B cell (primary cell): ENCODE data around the gene TNN. TPM values are rescaled to one million over a fixed set of nuclear protein-coding genes. Genes with fewer than 3 reads are reported as not detected.

Source experiments
- ATAC-seq: fragments of 200-7000 bp; cut with Tn5 transposase; one replicate; pipeline ENCODE4 v1.10.0; 2021; ENCODE audit warnings: low read depth, mild to moderate bottlenecking, moderate number of reproducible peaks, moderate library complexity
- CTCF ChIA-PET: fragments of 350-600 bp; sonication (Branson Sonifier 250); formaldehyde crosslinking; loops from one replicate; lab custom pipeline; 2021; ENCODE audit warnings: antibody characterized with exemption, inconsistent platforms; lab: Charles Lee
- POLR2A ChIA-PET: fragments of 350-600 bp; sonication (Branson Sonifier 250); formaldehyde crosslinking; loops from one replicate; lab custom pipeline; 2021; ENCODE audit warnings: antibody characterized with exemption; lab: Charles Lee
- DNase-seq: peaks from one replicate; pipeline ENCODE4 v3.0.0; 2013
- H2AFZ ChIP-seq: 2 replicates; pipeline ENCODE4 v1.6.1; 2012; ENCODE audit warnings: mild to moderate bottlenecking, low read depth, low read length; ENCODE audit not compliant: insufficient read depth, poor library complexity, severe bottlenecking
- H3K27ac ChIP-seq, 2 donors: 1 replicate in 1 of 2; 2 replicates in 1 of 2; pipeline ENCODE4 v1.5.1; 2012 to 2013; ENCODE audit warnings: low read length in 2 of 2, mild to moderate bottlenecking in 2 of 2, moderate library complexity in 1 of 2
- H3K27me3 ChIP-seq, 4 experiments: fragments of 200-600 bp in 1 of 4; sonication (generic) in 1 of 4; replicated peaks in 1 of 4; 1 replicate in 2 of 4; 2 replicates in 2 of 4; pipeline versions ENCODE4 v1.6.1 to v1.7.0; 2013 to 2016; ENCODE audit warnings: low read length in 3 of 4, mild to moderate bottlenecking in 2 of 4, mixed read lengths in 1 of 4, moderate library complexity in 1 of 4; ENCODE audit not compliant: insufficient read depth in 4 of 4, control insufficient read depth in 3 of 4; ENCODE audit errors: control extremely low read depth in 1 of 4
- H3K36me3 ChIP-seq, 2 experiments: replicated peaks in 1 of 2; 1 replicate in 1 of 2; 2 replicates in 1 of 2; pipeline versions ENCODE4 v1.6.1 to v1.7.1; 2013; ENCODE audit warnings: low read length in 1 of 2; ENCODE audit not compliant: insufficient read depth in 2 of 2, control insufficient read depth in 1 of 2; ENCODE audit errors: control extremely low read depth in 1 of 2, extremely low read depth in 1 of 2
- H3K4me1 ChIP-seq, 2 donors: fragments of 200-600 bp in 1 of 2; sonication (generic) in 1 of 2; 1 replicate in 1 of 2; 2 replicates in 1 of 2; pipeline versions ENCODE4 v1.5.1 to v1.6.1; 2013 to 2017; ENCODE audit warnings: low read length in 2 of 2; ENCODE audit not compliant: control insufficient read depth in 2 of 2, insufficient read depth in 2 of 2
- H3K4me2 ChIP-seq: replicated peaks from 2 replicates; pipeline ENCODE3; 2012; ENCODE audit warnings: mild to moderate bottlenecking, low read depth, low read length; ENCODE audit not compliant: poor library complexity, severe bottlenecking
- H3K4me3 ChIP-seq, 5 experiments: fragments of 200-600 bp in 1 of 5; sonication (generic) in 1 of 5; 1 replicate in 3 of 5; 2 replicates in 2 of 5; pipeline versions ENCODE4 v1.5.1 to v1.7.0; 2011 to 2016; ENCODE audit warnings: low read length in 4 of 5, mild to moderate bottlenecking in 4 of 5, low read depth in 2 of 5, control low read depth in 1 of 5, moderate library complexity in 1 of 5; ENCODE audit not compliant: insufficient read depth in 1 of 5; ENCODE audit errors: control extremely low read depth in 1 of 5, extremely low read depth in 1 of 5
- H3K79me2 ChIP-seq: fragments of 200-600 bp; sonication (generic); one replicate; pipeline ENCODE4 v1.6.0; 2016; ENCODE audit warnings: low read length; ENCODE audit not compliant: control insufficient read depth, insufficient read depth
- H3K9ac ChIP-seq: fragments of 200-600 bp; sonication (generic); 2 replicates; pipeline ENCODE4 v1.6.1; 2017; ENCODE audit warnings: mild to moderate bottlenecking, low read length, moderate library complexity
- H3K9me3 ChIP-seq, 3 donors: one replicate each; pipeline versions ENCODE4 v1.6.1 to v1.7.1; 2013; ENCODE audit warnings: low read length in 2 of 3; ENCODE audit not compliant: control insufficient read depth in 2 of 3, insufficient read depth in 1 of 3; ENCODE audit errors: control extremely low read depth in 1 of 3
- H4K20me1 ChIP-seq: 2 replicates; pipeline ENCODE4 v1.6.0; 2012; ENCODE audit warnings: mild to moderate bottlenecking, low read length; ENCODE audit not compliant: insufficient read depth, control insufficient read depth, poor library complexity, severe bottlenecking
- H3K27ac Mint-ChIP-seq: one replicate; pipeline ENCODE4 v1.8.0; 2021; ENCODE audit warnings: mixed read lengths
- H3K27me3 Mint-ChIP-seq: one replicate; pipeline ENCODE4 v1.8.0; 2021; ENCODE audit warnings: mixed read lengths
- H3K4me1 Mint-ChIP-seq: one replicate; pipeline ENCODE4 v1.8.0; 2021; ENCODE audit warnings: mixed read lengths
- H3K4me3 Mint-ChIP-seq: one replicate; pipeline ENCODE4 v1.8.0; 2021; ENCODE audit warnings: mixed read lengths
- H3K9me3 Mint-ChIP-seq: one replicate; pipeline ENCODE4 v1.8.0; 2022; ENCODE audit warnings: mixed read lengths; ENCODE audit not compliant: insufficient read depth
- EZH2 ChIP-seq: IDR thresholded peaks from 2 replicates; pipeline ENCODE4 v1.6.1; 2012; ENCODE audit warnings: borderline replicate concordance, low read depth, mild to moderate bottlenecking, moderate library complexity, low read length; ENCODE audit not compliant: insufficient read depth, poor library complexity, severe bottlenecking
- WGBS: methylation state at CpG from one replicate; pipeline ENCODE4 v1.1.5; 2013; ENCODE audit warnings: missing lambda C conversion rate; ENCODE audit not compliant: insufficient coverage; 5-methylcytosine and 5-hydroxymethylcytosine counted together
- intact Hi-C: fragments of 100-400 bp; cut with micrococcal nuclease; formaldehyde crosslinking; loops from one replicate; pipeline ENCODE4 v1.10.0; 2022
- polyA plus RNA-seq: library from polyadenylated mRNA; depleted of rRNA; stranded (reverse); fragments of >200 nt; gene quantifications from 2 replicates; pipeline ENCODE4 v1.2.3, GENCODE V29; 2012
- total RNA-seq, 2 donors: library from RNA; stranded (reverse); fragments of 120-200 nt in 1 of 2; gene quantifications; 1 replicate in 1 of 2; 2 replicates in 1 of 2; pipeline versions ENCODE4 v1.2.3 to v1.2.4, GENCODE V29; 2013 to 2022
- TF ChIP-seq, protein P1 (sequence below): fragments of 200-600 bp; IDR thresholded peaks from one replicate; pipeline ENCODE4 v1.8.0; 2022; ENCODE audit warnings: antibody characterized with exemption, mild to moderate bottlenecking

The TNN gene
- total and polyA plus RNA-seq, 2 donors (not counting 1 experiment from before 2014, with no cell fraction given), result not detected

DNA sequence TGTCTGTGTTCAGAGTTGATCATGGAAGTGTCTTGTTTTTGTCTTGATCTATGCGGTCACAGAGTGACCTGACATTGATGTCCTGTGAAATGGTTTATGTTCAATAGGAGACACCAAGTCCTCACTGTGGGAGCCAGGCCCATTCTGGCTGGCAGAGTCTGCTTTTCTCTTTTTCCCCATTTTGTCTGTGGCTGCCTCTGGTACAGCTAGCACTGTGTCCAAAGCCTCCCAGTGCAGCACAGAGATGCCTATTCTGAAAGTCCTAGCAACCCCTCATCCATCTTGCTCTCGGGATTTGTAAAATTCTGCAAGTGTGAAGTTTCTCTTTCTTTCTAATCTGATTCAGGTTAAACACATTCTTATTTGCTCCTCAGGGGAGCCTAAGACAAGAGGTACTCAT lies 14.3 kb downstream of the TNN start:
- CTCF ChIA-PET, result no interaction called here
- ATAC-seq, result no peak

DNA sequence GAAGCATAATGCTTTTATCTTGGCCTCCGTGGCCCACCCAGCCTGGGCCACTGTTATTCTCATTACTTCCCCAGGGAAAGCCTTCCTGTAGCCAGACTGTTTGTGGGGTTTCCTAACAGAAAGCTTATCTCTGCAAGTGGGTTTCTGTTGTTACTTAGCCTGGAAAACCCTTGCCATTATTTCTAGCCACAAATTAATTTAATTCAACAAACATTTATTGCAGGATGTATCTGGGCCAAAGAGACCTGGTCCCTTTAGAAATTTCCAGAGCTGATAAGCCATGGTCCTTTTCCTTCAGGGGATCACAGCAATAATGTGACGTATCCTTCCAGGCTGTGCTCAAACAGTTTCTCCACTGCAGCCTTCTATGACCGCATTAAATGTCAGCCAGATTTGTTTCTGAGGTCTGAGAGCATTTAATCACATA lies 20.9 kb downstream of the TNN start:
- H3K27ac Mint-ChIP-seq, result no peak overlapping the region
- H3K4me2 ChIP-seq, result no peak overlapping the region
- POLR2A ChIA-PET, result no interaction called here
- H3K36me3 ChIP-seq, result no peaks in the 10 kb centered on the region
- H3K9me3 Mint-ChIP-seq, result no peaks in the 10 kb centered on the region
- no peaks in the 10 kb centered on the region for H3K4me1 ChIP-seq
- no peak overlapping the region for H3K4me3 ChIP-seq
- no peak for ATAC-seq
- no peaks in the 10 kb centered on the region for H3K27me3 ChIP-seq
- peaks cover 11% of the 10 kb centered on the region for H3K27me3 Mint-ChIP-seq
- intact Hi-C loops, result no loop called here
- CTCF ChIA-PET, result no interaction called here
- no peak overlapping the region for H3K27ac ChIP-seq
- H2AFZ ChIP-seq, result no peak overlapping the region
- H3K9me3 ChIP-seq, result no peaks in the 10 kb centered on the region
- TF ChIP-seq, protein P1, sequence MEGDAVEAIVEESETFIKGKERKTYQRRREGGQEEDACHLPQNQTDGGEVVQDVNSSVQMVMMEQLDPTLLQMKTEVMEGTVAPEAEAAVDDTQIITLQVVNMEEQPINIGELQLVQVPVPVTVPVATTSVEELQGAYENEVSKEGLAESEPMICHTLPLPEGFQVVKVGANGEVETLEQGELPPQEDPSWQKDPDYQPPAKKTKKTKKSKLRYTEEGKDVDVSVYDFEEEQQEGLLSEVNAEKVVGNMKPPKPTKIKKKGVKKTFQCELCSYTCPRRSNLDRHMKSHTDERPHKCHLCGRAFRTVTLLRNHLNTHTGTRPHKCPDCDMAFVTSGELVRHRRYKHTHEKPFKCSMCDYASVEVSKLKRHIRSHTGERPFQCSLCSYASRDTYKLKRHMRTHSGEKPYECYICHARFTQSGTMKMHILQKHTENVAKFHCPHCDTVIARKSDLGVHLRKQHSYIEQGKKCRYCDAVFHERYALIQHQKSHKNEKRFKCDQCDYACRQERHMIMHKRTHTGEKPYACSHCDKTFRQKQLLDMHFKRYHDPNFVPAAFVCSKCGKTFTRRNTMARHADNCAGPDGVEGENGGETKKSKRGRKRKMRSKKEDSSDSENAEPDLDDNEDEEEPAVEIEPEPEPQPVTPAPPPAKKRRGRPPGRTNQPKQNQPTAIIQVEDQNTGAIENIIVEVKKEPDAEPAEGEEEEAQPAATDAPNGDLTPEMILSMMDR, result no peak
- no peak for TF ChIP-seq EZH2
- no peak for DNase-seq
- H3K9ac ChIP-seq, result no peak overlapping the region
- no peak overlapping the region for H3K4me3 Mint-ChIP-seq
- no peaks in the 10 kb centered on the region for H3K79me2 ChIP-seq
- H4K20me1 ChIP-seq, result no peaks in the 10 kb centered on the region
- H3K4me1 Mint-ChIP-seq, result no peaks in the 10 kb centered on the region
- 91% methylated on average over 2 of the region's 3 CpGs for WGBS

More for the DNA sequence above, 14.3 kb downstream of the TNN start:
- Mint-ChIP-seq H3K27me3 (peaks cover 14% of the 10 kb centered on the region), H3K9me3 (no peaks in the 10 kb centered on the region), H3K4me1 (no peaks in the 10 kb centered on the region), H3K27ac (no peak overlapping the region), H3K4me3 (no peak overlapping the region)
- WGBS, result 100% methylated on average over 2 of the region's 2 CpGs
- Histone ChIP-seq H3K36me3 (no peaks in the 10 kb centered on the region), H3K4me2 (no peak overlapping the region), H3K27ac (no peak overlapping the region), H3K4me1 (no peaks in the 10 kb centered on the region), H2AFZ (no peak overlapping the region), H3K79me2 (no peaks in the 10 kb centered on the region), H3K4me3 (no peak overlapping the region), H3K9ac (no peak overlapping the region), H4K20me1 (no peaks in the 10 kb centered on the region), H3K9me3 (no peaks in the 10 kb centered on the region), H3K27me3 (peaks cover 0 to 8% (median 2%) of the 10 kb centered on the region in 4 experiments)
- intact Hi-C loops, result no loop called here
- DNase-seq, result no peak
- POLR2A ChIA-PET, result no interaction called here
- no peak for TF ChIP-seq EZH2
- TF ChIP-seq, protein P1, result no peak
